Cardiac muscle cell (in vitro differentiated cells and primary cell): ENCODE measurements around the gene ABI3BP. TPM values are rescaled to one million over a fixed set of nuclear protein-coding genes. Genes with fewer than 3 reads are reported as not detected.

ENCODE experiments used
- DNase-seq, 2 donors: peaks; one replicate each; pipeline versions ENCODE4 v3.0.0 to v3.0.0-alpha.2; 2010 to 2017; ENCODE audit warnings: low read depth in 1 of 2, low spot score in 1 of 2
- H3K27ac ChIP-seq: fragments of 200-600 bp; sonication (generic); 2 replicates; pipeline ENCODE4 v1.5.1; 2016
- H3K27me3 ChIP-seq: fragments of 200-600 bp; sonication (generic); 2 replicates; pipeline ENCODE4 v1.6.0; 2016; ENCODE audit warnings: control low read depth
- H3K36me3 ChIP-seq: fragments of 200-600 bp; sonication (generic); 2 replicates; pipeline ENCODE4 v1.5.1; 2016; ENCODE audit warnings: control low read depth
- H3K4me1 ChIP-seq: fragments of 200-600 bp; sonication (generic); 2 replicates; pipeline ENCODE4 v1.8.1; 2017; ENCODE audit warnings: low read depth, mild to moderate bottlenecking, mixed run types
- H3K4me3 ChIP-seq: fragments of 200-600 bp; sonication (generic); 2 replicates; pipeline ENCODE4 v1.5.1; 2016; ENCODE audit warnings: mild to moderate bottlenecking
- H3K9me3 ChIP-seq: fragments of 200-600 bp; sonication (generic); 2 replicates; pipeline ENCODE4 v1.5.1; 2017; ENCODE audit warnings: low read depth, mild to moderate bottlenecking, control low read depth
- polyA plus RNA-seq: library from polyadenylated mRNA; unstranded; fragments of >200 nt; fragmentation: Nextera tagmentation; extraction: Ambion mirVana; gene quantifications from 2 replicates; pipeline ENCODE4 v1.2.1, GENCODE V29; 2016
- total RNA-seq: library from RNA; depleted of rRNA; stranded (reverse); fragments of >200 nt; gene quantifications from 2 replicates; pipeline ENCODE4 v1.2.3, GENCODE V29; 2016
- TF ChIP-seq, protein P1 (sequence below): IDR thresholded peaks from 2 replicates; pipeline ENCODE4 v1.5.1; 2012; ENCODE audit warnings: low read depth, mild to moderate bottlenecking, low read length

The ABI3BP gene
- total and polyA plus RNA-seq, 2 experiments from 2014 or later: 0.54 to 0.92 TPM

DNA sequence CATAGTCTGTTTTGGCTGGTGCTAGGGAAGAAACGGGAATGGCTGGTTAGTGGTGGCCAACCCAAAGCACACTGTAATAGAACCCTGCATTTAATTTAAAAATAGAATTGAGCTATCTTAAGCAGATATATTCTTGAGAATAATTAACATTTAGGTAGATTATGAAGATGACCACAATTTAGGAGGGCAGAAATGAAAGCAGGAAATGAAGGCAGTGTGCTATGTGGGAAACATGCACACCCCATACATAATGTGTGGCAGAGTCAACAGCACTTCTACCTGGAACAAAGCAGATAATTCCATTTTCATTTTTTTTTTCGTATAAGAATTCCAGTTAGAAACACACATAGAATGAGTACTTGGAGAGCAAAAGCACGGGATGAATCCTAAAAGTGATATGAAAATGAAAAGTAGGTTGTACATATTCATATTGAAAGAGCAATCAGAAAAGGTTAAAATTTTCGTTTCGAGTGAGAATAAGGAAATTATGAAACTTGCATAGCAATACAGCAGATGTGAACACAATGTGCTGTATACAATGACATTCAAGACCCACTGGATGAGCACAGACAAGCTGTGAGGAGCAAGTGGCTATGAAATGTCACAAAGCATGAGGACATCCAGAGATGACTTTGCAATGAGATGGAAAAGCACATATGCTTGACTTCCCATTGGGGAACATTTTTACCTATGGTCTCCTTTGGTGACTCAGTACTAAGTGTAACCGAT lies 181.3 kb downstream of the ABI3BP start:
- no peak for DNase-seq
- TF ChIP-seq, protein P1, sequence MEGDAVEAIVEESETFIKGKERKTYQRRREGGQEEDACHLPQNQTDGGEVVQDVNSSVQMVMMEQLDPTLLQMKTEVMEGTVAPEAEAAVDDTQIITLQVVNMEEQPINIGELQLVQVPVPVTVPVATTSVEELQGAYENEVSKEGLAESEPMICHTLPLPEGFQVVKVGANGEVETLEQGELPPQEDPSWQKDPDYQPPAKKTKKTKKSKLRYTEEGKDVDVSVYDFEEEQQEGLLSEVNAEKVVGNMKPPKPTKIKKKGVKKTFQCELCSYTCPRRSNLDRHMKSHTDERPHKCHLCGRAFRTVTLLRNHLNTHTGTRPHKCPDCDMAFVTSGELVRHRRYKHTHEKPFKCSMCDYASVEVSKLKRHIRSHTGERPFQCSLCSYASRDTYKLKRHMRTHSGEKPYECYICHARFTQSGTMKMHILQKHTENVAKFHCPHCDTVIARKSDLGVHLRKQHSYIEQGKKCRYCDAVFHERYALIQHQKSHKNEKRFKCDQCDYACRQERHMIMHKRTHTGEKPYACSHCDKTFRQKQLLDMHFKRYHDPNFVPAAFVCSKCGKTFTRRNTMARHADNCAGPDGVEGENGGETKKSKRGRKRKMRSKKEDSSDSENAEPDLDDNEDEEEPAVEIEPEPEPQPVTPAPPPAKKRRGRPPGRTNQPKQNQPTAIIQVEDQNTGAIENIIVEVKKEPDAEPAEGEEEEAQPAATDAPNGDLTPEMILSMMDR: no peak
- H3K27me3 ChIP-seq: peaks cover 13% of the 10 kb centered on the region
- no peaks in the 10 kb centered on the region for H3K9me3 ChIP-seq
- no peak overlapping the region for H3K4me3 ChIP-seq
- H3K27ac ChIP-seq: no peak overlapping the region
- no peaks in the 10 kb centered on the region for H3K36me3 ChIP-seq
- H3K4me1 ChIP-seq: no peaks in the 10 kb centered on the region

DNA sequence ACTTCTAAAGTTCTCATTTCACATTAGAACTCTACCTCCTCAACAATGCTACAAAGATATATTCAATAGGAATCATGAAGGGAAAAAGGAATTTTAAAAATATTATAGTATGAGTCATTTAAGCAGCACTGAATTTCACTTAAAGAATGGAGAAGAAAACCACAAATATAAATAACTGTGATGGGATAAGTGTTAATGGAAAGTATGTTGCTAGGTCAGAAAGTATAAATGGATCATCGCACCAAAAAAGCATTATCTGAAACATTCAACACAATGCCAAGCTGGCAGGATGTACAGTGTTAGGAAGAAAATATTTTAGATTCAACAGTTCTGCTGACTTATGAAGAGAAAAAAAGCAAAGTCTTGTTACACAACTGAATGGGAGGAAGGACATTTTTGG lies 182.6 kb downstream of the ABI3BP start:
- Histone ChIP-seq H3K36me3 (no peaks in the 10 kb centered on the region), H3K27me3 (peaks cover 5% of the 10 kb centered on the region), H3K9me3 (no peaks in the 10 kb centered on the region), H3K4me1 (no peaks in the 10 kb centered on the region), H3K4me3 (no peak overlapping the region), H3K27ac (no peak overlapping the region)
- TF ChIP-seq, protein P1: no peak
- DNase-seq: peak in 1 of 2 donors; percentile 52

DNA sequence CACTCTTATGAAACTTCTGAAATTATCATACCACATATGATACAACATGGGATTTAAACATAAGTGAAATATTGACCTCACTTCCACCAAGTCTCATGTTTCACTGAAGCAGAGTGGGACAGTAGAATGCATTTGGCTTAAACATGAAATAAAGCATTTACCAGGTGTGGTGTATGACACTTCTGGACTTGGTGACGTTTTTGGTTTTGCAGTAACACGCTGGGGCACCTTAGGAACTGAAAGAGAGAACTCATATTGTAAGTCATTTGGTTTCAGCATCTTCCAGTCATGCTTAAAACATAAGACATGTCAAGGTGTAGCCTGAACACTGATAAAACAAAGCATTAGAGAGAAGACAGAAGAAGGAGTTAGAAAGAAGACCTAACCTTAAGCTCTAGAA lies 188.6 kb downstream of the ABI3BP start:
- H3K27me3 ChIP-seq: no peaks in the 10 kb centered on the region
- no peak overlapping the region for H3K27ac ChIP-seq
- DNase-seq: no peak
- no peak overlapping the region for H3K4me3 ChIP-seq
- H3K36me3 ChIP-seq: no peaks in the 10 kb centered on the region
- no peaks in the 10 kb centered on the region for H3K4me1 ChIP-seq
- TF ChIP-seq, protein P1: no peak
- no peaks in the 10 kb centered on the region for H3K9me3 ChIP-seq

GRCh38 chr3:100803711-100804110 lies 189.5 kb downstream of the ABI3BP start:
- TF ChIP-seq, protein P1: no peak
- Histone ChIP-seq H3K9me3 (no peaks in the 10 kb centered on the region), H3K27ac (no peak overlapping the region), H3K36me3 (no peaks in the 10 kb centered on the region), H3K27me3 (no peaks in the 10 kb centered on the region), H3K4me3 (no peak overlapping the region), H3K4me1 (no peaks in the 10 kb centered on the region)
- DNase-seq: no peak

- TF ChIP-seq, protein P1: no peak
- Histone ChIP-seq H3K27me3 (no peaks in the 10 kb centered on the region), H3K9me3 (no peaks in the 10 kb centered on the region), H3K36me3 (no peaks in the 10 kb centered on the region), H3K27ac (no peak overlapping the region), H3K4me1 (no peaks in the 10 kb centered on the region), H3K4me3 (no peak overlapping the region)
- no peak for DNase-seq
Observed at GRCh38 chr3:100802126-100802525, 191.1 kb downstream of the ABI3BP start.

- DNase-seq: no peak
- TF ChIP-seq, protein P1: no peak
- Histone ChIP-seq H3K4me3 (no peak overlapping the region), H3K27ac (no peak overlapping the region), H3K36me3 (no peaks in the 10 kb centered on the region), H3K27me3 (no peaks in the 10 kb centered on the region), H3K9me3 (no peaks in the 10 kb centered on the region), H3K4me1 (peaks cover 6% of the 10 kb centered on the region)
Observed at GRCh38 chr3:100798012-100798411, 195.2 kb downstream of the ABI3BP start.
